ENCODE data around the gene RRBP1.

Gene RRBP1

GRCh38 chr20:17568972-17569521 is 113.0 kb downstream of the RRBP1 start:
- DNase-seq, result peak; percentile 18

DNA sequence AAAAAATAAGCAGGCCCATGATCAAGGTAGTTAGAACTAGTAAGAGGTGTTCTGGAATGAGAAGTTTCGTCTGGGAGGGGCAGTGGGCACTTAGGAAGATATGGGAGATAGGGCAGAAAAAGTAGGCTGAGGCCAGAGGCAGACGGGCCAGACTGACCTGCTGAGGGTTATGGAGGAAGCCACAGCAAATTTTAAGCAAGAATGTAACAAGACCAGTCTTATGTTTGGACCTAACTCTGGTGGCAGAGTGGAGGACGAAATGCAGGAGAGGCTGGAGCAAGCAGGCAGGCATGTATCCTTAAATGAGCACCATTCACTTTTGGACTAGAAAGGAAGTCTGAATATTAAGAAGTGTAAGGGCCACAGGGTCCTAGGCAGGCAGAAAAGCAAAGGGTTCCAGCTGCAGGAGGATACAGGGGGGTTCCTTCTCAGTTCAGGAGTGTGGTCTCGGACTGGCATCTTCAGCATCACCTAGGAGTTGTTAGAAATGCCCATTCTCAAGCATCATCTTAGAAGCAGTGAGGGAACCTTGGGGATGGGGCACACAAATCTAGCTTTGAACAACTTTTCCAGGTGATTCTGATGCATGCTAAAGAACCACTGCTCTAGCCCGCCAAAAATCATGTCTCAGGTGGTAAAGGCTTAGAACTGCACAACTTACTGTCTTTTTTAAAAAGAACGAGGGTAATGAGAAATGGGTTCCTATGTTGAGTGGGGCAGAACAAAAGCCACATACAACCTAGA is 113.8 kb downstream of the RRBP1 start:
- no peak for DNase-seq

DNA sequence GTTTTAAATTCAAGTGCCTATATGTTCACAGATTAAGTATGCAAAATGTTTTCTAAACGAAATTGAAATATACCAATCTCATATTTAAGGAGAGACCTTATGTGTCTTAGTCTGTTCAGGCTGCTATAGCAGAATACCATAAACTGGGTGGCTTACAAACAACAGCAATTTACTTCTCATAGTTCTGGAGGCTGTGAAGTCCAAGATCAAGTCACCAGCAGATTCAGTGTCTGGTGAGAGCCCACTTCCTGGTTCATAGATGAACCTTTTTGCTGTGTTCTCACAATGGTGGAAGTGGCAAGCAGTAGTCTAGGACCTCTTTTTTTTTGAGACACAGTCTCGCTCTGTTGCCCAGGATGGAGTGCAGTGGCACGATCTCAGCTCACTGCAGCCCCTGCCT is 115.7 kb downstream of the RRBP1 start:
- DNase-seq, result no peak

DNA sequence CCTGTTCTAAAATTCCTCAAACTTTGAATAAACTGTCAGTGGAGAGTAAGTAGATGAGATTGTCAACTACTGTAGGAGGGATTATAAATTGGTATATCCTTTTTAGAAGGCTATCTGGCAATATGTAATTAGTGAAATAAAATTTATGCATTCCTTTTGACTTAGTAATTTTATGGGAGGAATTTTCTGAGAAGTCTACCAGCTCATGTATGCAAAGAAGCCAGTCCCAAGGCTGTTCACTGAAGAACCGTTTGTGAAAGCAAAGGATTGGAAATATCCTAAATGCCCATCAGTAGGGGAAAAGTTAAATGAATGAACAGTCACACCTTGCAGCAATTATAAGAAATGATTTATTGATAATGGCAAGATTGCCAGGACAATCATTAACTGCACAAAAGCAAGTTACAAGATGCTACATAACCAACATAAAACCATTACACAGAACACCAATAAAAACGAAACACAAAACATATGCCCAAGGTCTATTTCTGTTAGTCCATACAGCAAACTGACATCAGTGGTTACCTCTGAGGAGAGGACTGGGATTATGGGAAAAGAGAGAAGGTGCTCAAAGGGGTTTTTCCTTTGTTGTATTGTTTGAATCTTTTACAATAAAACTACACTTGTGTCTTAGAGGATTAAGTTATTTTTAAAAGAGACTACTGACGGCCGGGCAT is 116.7 kb downstream of the RRBP1 start:
- DNase-seq, result no peak
